ENCODE measurements around the gene TSC22D1. TPM values are rescaled to one million over a fixed set of nuclear protein-coding genes. Genes with fewer than 3 reads are reported as not detected.

TSC22D1 gene
- total RNA-seq, 1 experiment from 2014 or later = 44.7 TPM

Other genes starting within 250 kb of the TSC22D1 start
- gene SERP2, start 202.5 kb downstream of the TSC22D1 start, total RNA-seq (2014; rRNA removed; shearing (Covaris generic)) = 0.17 and 0.74 TPM in 2 replicates

Measured in H7 (cell line).